ENCODE measurements around the gene EXT2.

DNA sequence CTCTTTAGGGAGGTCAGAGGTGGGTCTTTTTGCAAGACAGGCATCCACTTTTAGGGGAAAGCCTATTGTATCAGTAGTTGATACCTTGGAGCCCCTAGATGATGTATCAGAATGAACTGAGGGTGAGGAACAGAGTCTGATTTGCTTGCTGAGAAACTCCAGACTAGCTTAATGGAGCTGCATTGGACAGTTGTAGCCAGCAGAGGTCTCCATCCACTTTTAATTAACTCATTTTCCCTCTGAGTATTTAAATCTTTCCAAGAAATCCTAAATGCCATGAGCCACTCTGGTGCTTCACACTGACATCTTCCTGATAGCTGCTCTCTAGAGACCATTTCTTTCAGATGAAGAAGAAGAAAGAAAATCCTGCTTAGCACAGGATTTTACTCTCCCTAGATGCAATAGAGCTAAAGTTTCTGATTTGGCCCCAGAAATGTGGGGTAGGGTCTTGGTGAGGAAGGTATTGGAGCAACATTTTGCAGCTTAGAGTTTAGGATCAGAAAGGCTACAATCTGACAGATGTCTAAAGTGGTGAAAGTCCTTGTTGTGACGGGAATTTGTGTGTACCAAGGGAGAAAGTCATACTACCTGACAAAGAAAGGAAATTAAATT lies 38.0 kb downstream of the EXT2 start:
- no peak for TF ChIP-seq FOXM1 (IDR thresholded peaks at IDR 0.05; ENCODE audit: low read depth)
- TF ChIP-seq, protein P1, sequence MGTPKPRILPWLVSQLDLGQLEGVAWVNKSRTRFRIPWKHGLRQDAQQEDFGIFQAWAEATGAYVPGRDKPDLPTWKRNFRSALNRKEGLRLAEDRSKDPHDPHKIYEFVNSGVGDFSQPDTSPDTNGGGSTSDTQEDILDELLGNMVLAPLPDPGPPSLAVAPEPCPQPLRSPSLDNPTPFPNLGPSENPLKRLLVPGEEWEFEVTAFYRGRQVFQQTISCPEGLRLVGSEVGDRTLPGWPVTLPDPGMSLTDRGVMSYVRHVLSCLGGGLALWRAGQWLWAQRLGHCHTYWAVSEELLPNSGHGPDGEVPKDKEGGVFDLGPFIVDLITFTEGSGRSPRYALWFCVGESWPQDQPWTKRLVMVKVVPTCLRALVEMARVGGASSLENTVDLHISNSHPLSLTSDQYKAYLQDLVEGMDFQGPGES (IDR thresholded peaks at IDR 0.05; ENCODE audit: low read depth, low read length) = no peak
- no peak for TF ChIP-seq NFIC (IDR thresholded peaks at IDR 0.05; ENCODE audit: borderline replicate concordance)
- TF ChIP-seq SMC3 (IDR thresholded peaks at IDR 0.05; ENCODE audit: low read depth, low read length) = peak; percentile 72
- no peak for TF ChIP-seq EZH2phosphoT487 (IDR thresholded peaks at IDR 0.05; ENCODE audit: borderline replicate concordance, low read depth)
- no peak for TF ChIP-seq GABPA (IDR thresholded peaks at IDR 0.05; ENCODE audit: low read depth)
- TF ChIP-seq, protein P2, sequence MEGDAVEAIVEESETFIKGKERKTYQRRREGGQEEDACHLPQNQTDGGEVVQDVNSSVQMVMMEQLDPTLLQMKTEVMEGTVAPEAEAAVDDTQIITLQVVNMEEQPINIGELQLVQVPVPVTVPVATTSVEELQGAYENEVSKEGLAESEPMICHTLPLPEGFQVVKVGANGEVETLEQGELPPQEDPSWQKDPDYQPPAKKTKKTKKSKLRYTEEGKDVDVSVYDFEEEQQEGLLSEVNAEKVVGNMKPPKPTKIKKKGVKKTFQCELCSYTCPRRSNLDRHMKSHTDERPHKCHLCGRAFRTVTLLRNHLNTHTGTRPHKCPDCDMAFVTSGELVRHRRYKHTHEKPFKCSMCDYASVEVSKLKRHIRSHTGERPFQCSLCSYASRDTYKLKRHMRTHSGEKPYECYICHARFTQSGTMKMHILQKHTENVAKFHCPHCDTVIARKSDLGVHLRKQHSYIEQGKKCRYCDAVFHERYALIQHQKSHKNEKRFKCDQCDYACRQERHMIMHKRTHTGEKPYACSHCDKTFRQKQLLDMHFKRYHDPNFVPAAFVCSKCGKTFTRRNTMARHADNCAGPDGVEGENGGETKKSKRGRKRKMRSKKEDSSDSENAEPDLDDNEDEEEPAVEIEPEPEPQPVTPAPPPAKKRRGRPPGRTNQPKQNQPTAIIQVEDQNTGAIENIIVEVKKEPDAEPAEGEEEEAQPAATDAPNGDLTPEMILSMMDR (IDR thresholded peaks at IDR 0.05) = peak; percentile 80
- TF ChIP-seq, protein P3, sequence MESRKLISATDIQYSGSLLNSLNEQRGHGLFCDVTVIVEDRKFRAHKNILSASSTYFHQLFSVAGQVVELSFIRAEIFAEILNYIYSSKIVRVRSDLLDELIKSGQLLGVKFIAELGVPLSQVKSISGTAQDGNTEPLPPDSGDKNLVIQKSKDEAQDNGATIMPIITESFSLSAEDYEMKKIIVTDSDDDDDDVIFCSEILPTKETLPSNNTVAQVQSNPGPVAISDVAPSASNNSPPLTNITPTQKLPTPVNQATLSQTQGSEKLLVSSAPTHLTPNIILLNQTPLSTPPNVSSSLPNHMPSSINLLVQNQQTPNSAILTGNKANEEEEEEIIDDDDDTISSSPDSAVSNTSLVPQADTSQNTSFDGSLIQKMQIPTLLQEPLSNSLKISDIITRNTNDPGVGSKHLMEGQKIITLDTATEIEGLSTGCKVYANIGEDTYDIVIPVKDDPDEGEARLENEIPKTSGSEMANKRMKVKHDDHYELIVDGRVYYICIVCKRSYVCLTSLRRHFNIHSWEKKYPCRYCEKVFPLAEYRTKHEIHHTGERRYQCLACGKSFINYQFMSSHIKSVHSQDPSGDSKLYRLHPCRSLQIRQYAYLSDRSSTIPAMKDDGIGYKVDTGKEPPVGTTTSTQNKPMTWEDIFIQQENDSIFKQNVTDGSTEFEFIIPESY (IDR thresholded peaks at IDR 0.05; ENCODE audit: borderline replicate concordance, low read depth) = no peak
- TF ChIP-seq, protein P4, sequence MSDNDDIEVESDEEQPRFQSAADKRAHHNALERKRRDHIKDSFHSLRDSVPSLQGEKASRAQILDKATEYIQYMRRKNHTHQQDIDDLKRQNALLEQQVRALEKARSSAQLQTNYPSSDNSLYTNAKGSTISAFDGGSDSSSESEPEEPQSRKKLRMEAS (IDR thresholded peaks at IDR 0.05; ENCODE audit: low read depth) = no peak
- TF ChIP-seq, protein P5, sequence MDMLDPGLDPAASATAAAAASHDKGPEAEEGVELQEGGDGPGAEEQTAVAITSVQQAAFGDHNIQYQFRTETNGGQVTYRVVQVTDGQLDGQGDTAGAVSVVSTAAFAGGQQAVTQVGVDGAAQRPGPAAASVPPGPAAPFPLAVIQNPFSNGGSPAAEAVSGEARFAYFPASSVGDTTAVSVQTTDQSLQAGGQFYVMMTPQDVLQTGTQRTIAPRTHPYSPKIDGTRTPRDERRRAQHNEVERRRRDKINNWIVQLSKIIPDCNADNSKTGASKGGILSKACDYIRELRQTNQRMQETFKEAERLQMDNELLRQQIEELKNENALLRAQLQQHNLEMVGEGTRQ (IDR thresholded peaks at IDR 0.05; ENCODE audit: borderline replicate concordance, low read depth, low read length) = no peak
